Measurements from ENCODE around the gene OR6M1. TPM values are rescaled to one million over a fixed set of nuclear protein-coding genes. Genes with fewer than 3 reads are reported as not detected.
A peak's percentile ranks its signal among the peaks of the same experiment; 100 is the strongest.

Gene OR6M1
- total and polyA plus RNA-seq, 8 donors: not detected

DNA sequence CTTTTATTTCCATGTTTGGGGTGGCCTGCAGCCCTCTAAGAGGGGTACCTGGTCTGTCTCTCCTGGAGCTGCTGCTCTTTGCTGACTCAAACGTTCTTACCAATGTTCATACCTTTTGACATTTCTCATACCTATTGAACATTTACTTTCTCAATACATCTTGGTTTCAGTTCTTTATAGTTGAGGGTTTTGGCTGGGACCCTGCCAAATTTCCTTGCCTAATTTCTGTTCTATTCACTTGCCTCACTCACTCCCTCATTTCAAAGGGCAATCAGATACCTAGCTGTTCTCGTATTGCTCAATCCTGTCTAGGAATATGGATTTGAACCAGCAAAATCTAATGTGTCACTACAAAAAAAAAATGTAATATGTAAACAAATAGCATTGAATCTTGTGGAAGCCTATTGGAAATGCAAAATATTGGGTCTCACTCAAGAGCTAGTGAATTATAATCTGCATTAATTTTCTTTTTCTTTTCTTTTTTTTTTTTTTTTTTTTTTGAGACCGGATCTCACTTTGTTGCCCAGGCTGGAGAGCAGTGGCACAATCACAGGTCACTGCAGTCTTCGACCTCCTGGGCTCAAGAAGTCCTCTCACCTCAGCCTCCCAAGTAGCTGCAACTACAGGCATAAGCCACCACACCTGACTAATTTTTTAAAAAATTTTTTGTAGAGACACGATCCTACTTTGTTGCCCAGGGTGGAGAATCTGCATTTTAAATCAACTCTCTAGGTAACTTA is 7.5 kb downstream of the OR6M1 start:
- Histone ChIP-seq H3K9me3 (no peaks in the 10 kb centered on the region), H3K27me3 (no peaks in the 10 kb centered on the region), H3K36me3 (no peaks in the 10 kb centered on the region), H3K4me3 (no peak overlapping the region), H3K4me1 (no peaks in the 10 kb centered on the region), H3K27ac (no peak overlapping the region)
- intact Hi-C loops (cut with DNase I; ENCODE audit: low total_unique reads): no loop called here
- DNase-seq: no peak
- WGBS, 5 donors: 72 to 78% (median 75%) methylated on average over 5 of the region's 5 CpGs
- no peak for TF ChIP-seq POLR2A (IDR thresholded peaks at IDR 0.05)
- no peak for TF ChIP-seq EP300 (IDR thresholded peaks at IDR 0.05)
- TF ChIP-seq POLR2AphosphoS5 (IDR thresholded peaks at IDR 0.05): no peak
- TF ChIP-seq, protein P1, sequence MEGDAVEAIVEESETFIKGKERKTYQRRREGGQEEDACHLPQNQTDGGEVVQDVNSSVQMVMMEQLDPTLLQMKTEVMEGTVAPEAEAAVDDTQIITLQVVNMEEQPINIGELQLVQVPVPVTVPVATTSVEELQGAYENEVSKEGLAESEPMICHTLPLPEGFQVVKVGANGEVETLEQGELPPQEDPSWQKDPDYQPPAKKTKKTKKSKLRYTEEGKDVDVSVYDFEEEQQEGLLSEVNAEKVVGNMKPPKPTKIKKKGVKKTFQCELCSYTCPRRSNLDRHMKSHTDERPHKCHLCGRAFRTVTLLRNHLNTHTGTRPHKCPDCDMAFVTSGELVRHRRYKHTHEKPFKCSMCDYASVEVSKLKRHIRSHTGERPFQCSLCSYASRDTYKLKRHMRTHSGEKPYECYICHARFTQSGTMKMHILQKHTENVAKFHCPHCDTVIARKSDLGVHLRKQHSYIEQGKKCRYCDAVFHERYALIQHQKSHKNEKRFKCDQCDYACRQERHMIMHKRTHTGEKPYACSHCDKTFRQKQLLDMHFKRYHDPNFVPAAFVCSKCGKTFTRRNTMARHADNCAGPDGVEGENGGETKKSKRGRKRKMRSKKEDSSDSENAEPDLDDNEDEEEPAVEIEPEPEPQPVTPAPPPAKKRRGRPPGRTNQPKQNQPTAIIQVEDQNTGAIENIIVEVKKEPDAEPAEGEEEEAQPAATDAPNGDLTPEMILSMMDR (IDR thresholded peaks at IDR 0.05): no peak

DNA sequence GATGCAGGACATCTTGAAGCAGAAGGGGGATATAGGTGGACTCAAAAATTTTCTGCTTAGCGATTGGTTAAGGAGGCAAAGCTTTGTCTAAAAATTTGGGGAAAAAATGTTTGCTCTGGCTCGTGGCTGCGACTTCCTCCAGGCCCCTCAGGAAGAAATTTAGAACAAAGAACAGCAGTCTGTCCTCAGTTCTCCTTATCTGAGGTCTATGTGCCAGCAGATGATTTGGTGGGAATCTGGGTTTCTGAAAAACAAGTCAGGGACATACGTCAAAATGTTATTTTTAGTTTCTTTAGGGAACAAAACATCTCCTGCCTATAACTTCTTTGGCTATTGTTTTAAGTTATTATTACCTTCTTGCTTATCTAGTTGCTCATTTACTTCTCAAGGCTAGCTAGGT is 8.1 kb downstream of the OR6M1 start:
- Histone ChIP-seq H3K36me3 (no peaks in the 10 kb centered on the region), H3K27me3 (no peaks in the 10 kb centered on the region), H3K27ac (no peak overlapping the region), H3K4me1 (no peaks in the 10 kb centered on the region), H3K9me3 (no peaks in the 10 kb centered on the region), H3K4me3 (no peak overlapping the region)
- TF ChIP-seq POLR2AphosphoS5 (IDR thresholded peaks at IDR 0.05) (no peak), POLR2A (IDR thresholded peaks at IDR 0.05) (no peak), EP300 (IDR thresholded peaks at IDR 0.05) (no peak)
- TF ChIP-seq, protein P1 (IDR thresholded peaks at IDR 0.05): no peak
- 60 to 75% (median 71%) methylated on average over 4 of the region's 4 CpGs for WGBS, 5 donors
- DNase-seq: no peak
- intact Hi-C loops (cut with DNase I; ENCODE audit: low total_unique reads): no loop called here

DNA sequence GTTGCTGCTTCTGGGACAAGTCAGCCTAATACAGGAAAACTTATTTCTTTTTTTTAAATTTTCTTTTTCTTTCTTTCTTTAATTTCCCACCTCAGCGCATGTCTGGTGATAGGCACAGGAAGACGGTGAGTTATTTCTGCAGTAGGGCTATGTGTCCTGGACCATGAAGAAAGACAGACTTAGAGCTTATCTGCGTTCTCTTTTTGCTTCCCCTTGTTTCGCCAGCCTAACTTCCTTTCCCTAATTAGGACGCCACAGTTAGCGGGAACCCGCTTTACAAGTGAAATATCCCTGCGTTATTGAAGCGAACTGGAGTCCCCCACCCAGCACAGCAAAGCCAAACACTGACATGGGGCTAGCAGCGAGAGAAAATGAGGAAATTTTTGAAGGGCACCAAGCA is 8.6 kb downstream of the OR6M1 start:
- WGBS, 5 donors: 52 to 72% (median 56%) methylated on average over 10 of the region's 10 CpGs
- Histone ChIP-seq H3K9me3 (no peaks in the 10 kb centered on the region), H3K4me3 (no peak overlapping the region), H3K27ac (no peak overlapping the region), H3K36me3 (no peaks in the 10 kb centered on the region), H3K4me1 (no peaks in the 10 kb centered on the region), H3K27me3 (no peaks in the 10 kb centered on the region)
- intact Hi-C loops (cut with DNase I; ENCODE audit: low total_unique reads): no loop called here
- TF ChIP-seq POLR2AphosphoS5 (IDR thresholded peaks at IDR 0.05) (no peak), EP300 (IDR thresholded peaks at IDR 0.05) (no peak), POLR2A (IDR thresholded peaks at IDR 0.05) (no peak)
- TF ChIP-seq, protein P1 (IDR thresholded peaks at IDR 0.05): no peak
- peak in 1 of 2 donors; percentile 11 for DNase-seq

DNA sequence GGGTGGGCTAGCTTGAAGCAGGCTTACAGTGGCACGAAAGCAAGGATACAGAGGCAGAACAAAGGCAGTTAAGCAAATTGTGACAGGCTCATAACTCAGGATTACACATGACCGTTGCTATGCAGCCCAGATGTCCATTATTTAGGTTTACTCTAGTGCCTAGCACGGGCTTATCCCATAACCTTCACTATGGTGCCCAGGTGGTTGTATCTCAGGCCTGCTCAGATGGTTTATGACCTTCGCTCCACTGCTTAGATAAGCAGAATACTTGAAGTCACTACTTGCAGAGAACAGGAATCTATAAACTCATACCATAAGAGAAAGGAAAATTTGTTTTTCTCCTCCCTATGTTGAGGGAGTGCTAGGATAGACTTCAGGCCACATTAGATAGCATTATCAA is 9.0 kb downstream of the OR6M1 start:
- Histone ChIP-seq H3K36me3 (no peaks in the 10 kb centered on the region), H3K27ac (no peak overlapping the region), H3K4me1 (no peaks in the 10 kb centered on the region), H3K9me3 (no peaks in the 10 kb centered on the region), H3K4me3 (no peak overlapping the region), H3K27me3 (no peaks in the 10 kb centered on the region)
- TF ChIP-seq, protein P1 (IDR thresholded peaks at IDR 0.05): no peak
- TF ChIP-seq POLR2A (IDR thresholded peaks at IDR 0.05) (no peak), EP300 (IDR thresholded peaks at IDR 0.05) (no peak), POLR2AphosphoS5 (IDR thresholded peaks at IDR 0.05) (no peak)
- DNase-seq: peak in 1 of 2 donors; percentile 65
- intact Hi-C loops (cut with DNase I; ENCODE audit: low total_unique reads): no loop called here
- 28 to 38% (median 34%) methylated on average over 4 of the region's 4 CpGs for WGBS, 5 donors
